Panc1 (cell line): ENCODE measurements around the gene GRID1. TPM values are rescaled to one million over a fixed set of nuclear protein-coding genes. Genes with fewer than 3 reads are reported as not detected.

ENCODE experiments used
- ATAC-seq: fragments of 200-7000 bp; cut with Tn5 transposase; 2 replicates; pipeline ENCODE4 v1.9.1; 2020; ENCODE audit warnings: mild to moderate bottlenecking, moderate library complexity
- BruUV-seq: library from RNA; stranded (reverse); fragments of 400-500 nt; replicated peaks from 2 replicates; lab custom pipeline; 2021; lab: Mats Ljungman, UMichigan
- CTCF ChIA-PET: fragments of 300-600 bp; sonication (Branson Sonifier 250); formaldehyde crosslinking; loops from one replicate; lab custom pipeline; 2022; ENCODE audit warnings: antibody characterized with exemption; lab: Charles Lee
- POLR2A ChIA-PET: fragments of 300-600 bp; sonication (Branson Sonifier 250); formaldehyde crosslinking; loops from one replicate; lab custom pipeline; 2022; ENCODE audit warnings: antibody characterized with exemption; lab: Charles Lee
- DNase-seq: peaks from one replicate; pipeline ENCODE4 v3.0.0-alpha.2; 2010; ENCODE audit warnings: low read depth, low spot score
- H3K27ac ChIP-seq: 2 replicates; pipeline ENCODE4 v1.5.1; 2011; ENCODE audit warnings: mild to moderate bottlenecking, low read length, inconsistent platforms
- H3K27me3 ChIP-seq: fragments of 200-500 bp; sonication (Bioruptor generic); 2 replicates; pipeline ENCODE4 v1.6.0; 2014; ENCODE audit warnings: low read length, inconsistent platforms; ENCODE audit not compliant: control insufficient read depth, insufficient read depth
- H3K36me3 ChIP-seq: fragments of 200-500 bp; sonication (Bioruptor generic); 2 replicates; pipeline ENCODE4 v1.5.1; 2014; ENCODE audit warnings: inconsistent platforms, mild to moderate bottlenecking, low read length, moderate library complexity; ENCODE audit not compliant: control insufficient read depth, insufficient read depth
- H3K4me1 ChIP-seq: 2 replicates; pipeline ENCODE4 v1.5.1; 2011; ENCODE audit warnings: inconsistent platforms, mild to moderate bottlenecking, low read length, moderate library complexity; ENCODE audit not compliant: control insufficient read depth, insufficient read depth
- H3K4me3 ChIP-seq, 2 experiments: 2 replicates each; pipeline ENCODE4 v1.5.1; 2011 to 2012; ENCODE audit warnings: low read depth in 2 of 2, low read length in 2 of 2, mild to moderate bottlenecking in 2 of 2, inconsistent platforms in 1 of 2, moderate library complexity in 1 of 2
- H3K9me3 ChIP-seq: fragments of 200-500 bp; sonication (Bioruptor generic); 2 replicates; pipeline ENCODE4 v1.5.1; 2014; ENCODE audit warnings: low read depth, mild to moderate bottlenecking, inconsistent platforms, low read length, moderate library complexity; ENCODE audit not compliant: control insufficient read depth, insufficient read depth
- POLR2AphosphoS5 ChIP-seq: IDR thresholded peaks from 2 replicates; pipeline ENCODE4 v1.6.1; 2012; ENCODE audit warnings: mild to moderate bottlenecking, low read depth, low read length, moderate library complexity
- SIN3A ChIP-seq: IDR thresholded peaks from 2 replicates; pipeline ENCODE4 v1.6.1; 2012; ENCODE audit warnings: low read depth, mild to moderate bottlenecking, low read length, moderate library complexity, borderline replicate concordance; ENCODE audit not compliant: insufficient read depth
- TCF7L2 ChIP-seq: IDR thresholded peaks from 2 replicates; pipeline ENCODE4 v1.6.1; 2011; ENCODE audit warnings: mild to moderate bottlenecking, low read depth, low read length, inconsistent platforms
- in situ Hi-C: cut with HindIII; loops from 2 replicates; pipeline ENCODE4 v1.10.0; 2016; ENCODE audit warnings: low sequenced_read_pairs, low pct_unique_long_range_greater_than_20kb
- intact Hi-C: fragments of 100-400 bp; cut with micrococcal nuclease; formaldehyde crosslinking; loops from one replicate; pipeline ENCODE4 v1.10.0; 2022; ENCODE audit not compliant: unreplicated experiment
- total RNA-seq: library from RNA; stranded (reverse); gene quantifications from one replicate; pipeline ENCODE4 v1.2.1, GENCODE V29; 2021; ENCODE audit not compliant: unreplicated experiment
- TF ChIP-seq, protein P1 (sequence below): fragments of 450-650 bp; IDR thresholded peaks from 2 replicates; pipeline ENCODE4 v1.5.1; 2017; ENCODE audit warnings: mild to moderate bottlenecking
- TF ChIP-seq, protein P2 (sequence below), 2 experiments: IDR thresholded peaks; 2 replicates each; pipeline ENCODE4 v1.6.1; 2011 to 2012; ENCODE audit warnings: low read depth in 2 of 2, control low read depth in 1 of 2, low read length in 1 of 2, mild to moderate bottlenecking in 1 of 2, moderate library complexity in 1 of 2; ENCODE audit not compliant: insufficient read depth in 1 of 2

The GRID1 gene
- total RNA-seq, 1 experiment from 2014 or later = 2.3 TPM

DNA sequence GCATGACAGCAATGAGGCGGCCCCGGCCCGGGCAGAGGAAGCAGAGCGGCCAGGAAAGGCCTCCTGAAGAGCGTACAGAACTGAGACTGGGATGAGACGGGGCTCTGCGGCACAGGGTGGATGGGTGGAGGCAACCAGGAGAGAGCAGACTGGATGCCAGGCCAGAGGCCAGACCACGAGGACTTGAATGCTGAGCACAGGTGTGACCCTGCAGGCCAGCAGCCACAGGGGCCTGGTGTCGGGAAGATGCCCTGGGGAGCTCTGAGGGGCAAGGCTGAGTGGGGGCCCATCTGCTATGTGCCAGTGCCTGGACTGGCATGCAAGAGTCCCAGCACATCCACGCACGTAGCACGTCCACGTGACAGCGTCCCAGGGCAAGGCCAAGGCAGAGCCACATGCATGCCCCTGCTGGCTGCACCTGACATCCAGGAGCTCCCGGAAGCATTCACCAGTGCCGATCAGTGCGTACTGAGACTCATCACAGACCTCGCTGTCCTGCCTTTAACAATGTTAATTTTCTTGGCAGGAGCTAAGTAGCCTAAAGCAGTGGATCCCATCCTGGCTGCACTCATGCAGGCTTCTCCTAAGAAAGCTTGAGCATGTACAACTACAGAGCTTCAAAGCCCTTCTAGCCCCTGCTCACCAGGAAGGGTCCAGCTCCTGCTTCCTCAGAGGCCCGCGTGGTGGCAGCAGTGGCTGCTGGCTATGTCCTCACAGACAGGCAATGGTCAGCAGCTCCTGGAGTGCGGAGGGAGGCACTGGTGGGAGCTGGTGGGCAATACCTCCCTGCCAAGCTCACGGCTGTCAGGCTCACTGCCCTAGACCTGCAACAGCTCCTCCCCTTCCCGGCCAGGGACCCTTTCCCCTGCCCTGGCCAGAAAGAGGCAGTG, 18.0 kb downstream of the GRID1 start:
- H3K27me3 ChIP-seq = no peaks in the 10 kb centered on the region
- no TSS peak for BruUV-seq
- in situ Hi-C loops (no loop called here), intact Hi-C loops (no loop called here)
- no peak overlapping the region for H3K4me3 ChIP-seq
- H3K4me1 ChIP-seq = no peaks in the 10 kb centered on the region
- no peak for DNase-seq
- H3K36me3 ChIP-seq = no peaks in the 10 kb centered on the region
- H3K9me3 ChIP-seq = no peaks in the 10 kb centered on the region
- no peak overlapping the region for H3K27ac ChIP-seq
- TF ChIP-seq SIN3A = no peak
- TF ChIP-seq, protein P1, sequence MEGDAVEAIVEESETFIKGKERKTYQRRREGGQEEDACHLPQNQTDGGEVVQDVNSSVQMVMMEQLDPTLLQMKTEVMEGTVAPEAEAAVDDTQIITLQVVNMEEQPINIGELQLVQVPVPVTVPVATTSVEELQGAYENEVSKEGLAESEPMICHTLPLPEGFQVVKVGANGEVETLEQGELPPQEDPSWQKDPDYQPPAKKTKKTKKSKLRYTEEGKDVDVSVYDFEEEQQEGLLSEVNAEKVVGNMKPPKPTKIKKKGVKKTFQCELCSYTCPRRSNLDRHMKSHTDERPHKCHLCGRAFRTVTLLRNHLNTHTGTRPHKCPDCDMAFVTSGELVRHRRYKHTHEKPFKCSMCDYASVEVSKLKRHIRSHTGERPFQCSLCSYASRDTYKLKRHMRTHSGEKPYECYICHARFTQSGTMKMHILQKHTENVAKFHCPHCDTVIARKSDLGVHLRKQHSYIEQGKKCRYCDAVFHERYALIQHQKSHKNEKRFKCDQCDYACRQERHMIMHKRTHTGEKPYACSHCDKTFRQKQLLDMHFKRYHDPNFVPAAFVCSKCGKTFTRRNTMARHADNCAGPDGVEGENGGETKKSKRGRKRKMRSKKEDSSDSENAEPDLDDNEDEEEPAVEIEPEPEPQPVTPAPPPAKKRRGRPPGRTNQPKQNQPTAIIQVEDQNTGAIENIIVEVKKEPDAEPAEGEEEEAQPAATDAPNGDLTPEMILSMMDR = peak; percentile 66; the same call in 1 of the 2 replicates
- no peak for TF ChIP-seq POLR2AphosphoS5
- TF ChIP-seq, protein P2, sequence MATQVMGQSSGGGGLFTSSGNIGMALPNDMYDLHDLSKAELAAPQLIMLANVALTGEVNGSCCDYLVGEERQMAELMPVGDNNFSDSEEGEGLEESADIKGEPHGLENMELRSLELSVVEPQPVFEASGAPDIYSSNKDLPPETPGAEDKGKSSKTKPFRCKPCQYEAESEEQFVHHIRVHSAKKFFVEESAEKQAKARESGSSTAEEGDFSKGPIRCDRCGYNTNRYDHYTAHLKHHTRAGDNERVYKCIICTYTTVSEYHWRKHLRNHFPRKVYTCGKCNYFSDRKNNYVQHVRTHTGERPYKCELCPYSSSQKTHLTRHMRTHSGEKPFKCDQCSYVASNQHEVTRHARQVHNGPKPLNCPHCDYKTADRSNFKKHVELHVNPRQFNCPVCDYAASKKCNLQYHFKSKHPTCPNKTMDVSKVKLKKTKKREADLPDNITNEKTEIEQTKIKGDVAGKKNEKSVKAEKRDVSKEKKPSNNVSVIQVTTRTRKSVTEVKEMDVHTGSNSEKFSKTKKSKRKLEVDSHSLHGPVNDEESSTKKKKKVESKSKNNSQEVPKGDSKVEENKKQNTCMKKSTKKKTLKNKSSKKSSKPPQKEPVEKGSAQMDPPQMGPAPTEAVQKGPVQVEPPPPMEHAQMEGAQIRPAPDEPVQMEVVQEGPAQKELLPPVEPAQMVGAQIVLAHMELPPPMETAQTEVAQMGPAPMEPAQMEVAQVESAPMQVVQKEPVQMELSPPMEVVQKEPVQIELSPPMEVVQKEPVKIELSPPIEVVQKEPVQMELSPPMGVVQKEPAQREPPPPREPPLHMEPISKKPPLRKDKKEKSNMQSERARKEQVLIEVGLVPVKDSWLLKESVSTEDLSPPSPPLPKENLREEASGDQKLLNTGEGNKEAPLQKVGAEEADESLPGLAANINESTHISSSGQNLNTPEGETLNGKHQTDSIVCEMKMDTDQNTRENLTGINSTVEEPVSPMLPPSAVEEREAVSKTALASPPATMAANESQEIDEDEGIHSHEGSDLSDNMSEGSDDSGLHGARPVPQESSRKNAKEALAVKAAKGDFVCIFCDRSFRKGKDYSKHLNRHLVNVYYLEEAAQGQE (IDR thresholded peaks at IDR 0.05; ENCODE audit: insufficient read depth in 1 of 2, low read depth in 2 of 2, low read length in 1 of 2) = no peak
- no peak for TF ChIP-seq TCF7L2
- POLR2A ChIA-PET = no interaction called here
- ATAC-seq = peak; percentile 65
- CTCF ChIA-PET = interaction anchor here (0.5 to 1.1 kb wide), 4 partner anchors 28 to 535 kb away, joined by 3 to 4 read pairs (median 4); no protein-coding TSS in a partner anchor

DNA sequence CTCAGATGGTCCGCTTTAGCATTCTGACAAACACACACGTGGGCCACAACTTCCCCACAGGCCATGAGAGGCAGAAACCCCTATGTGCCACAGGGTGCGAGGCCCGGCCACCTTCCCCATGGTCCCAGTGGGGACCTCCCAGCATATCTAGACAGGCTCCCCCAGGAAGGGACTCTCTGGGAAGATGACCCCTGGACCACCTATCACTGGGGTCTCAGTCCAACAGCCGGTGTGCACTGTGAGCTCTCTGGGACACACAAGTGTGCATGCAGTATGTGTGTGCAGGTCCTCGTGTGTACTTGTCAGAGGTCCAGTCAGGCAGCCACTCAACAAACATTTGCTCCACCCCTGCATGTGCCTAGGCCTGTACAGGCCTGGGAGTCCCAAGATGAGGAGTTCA, 18.7 kb downstream of the GRID1 start:
- no peaks in the 10 kb centered on the region for H3K36me3 ChIP-seq
- no peaks in the 10 kb centered on the region for H3K9me3 ChIP-seq
- intact Hi-C loops = no loop called here
- in situ Hi-C loops = no loop called here
- no peaks in the 10 kb centered on the region for H3K27me3 ChIP-seq
- ATAC-seq (no peak), DNase-seq (no peak)
- TF ChIP-seq SIN3A (no peak), POLR2AphosphoS5 (no peak), TCF7L2 (no peak)
- TF ChIP-seq, protein P2 (IDR thresholded peaks at IDR 0.05; ENCODE audit: insufficient read depth in 1 of 2, low read depth in 2 of 2, low read length in 1 of 2) = no peak
- TF ChIP-seq, protein P1 = no peak
- H3K4me1 ChIP-seq = no peaks in the 10 kb centered on the region
- H3K27ac ChIP-seq = no peak overlapping the region
- H3K4me3 ChIP-seq = no peak overlapping the region
- no TSS peak for BruUV-seq
- ChIA-PET CTCF (interaction anchor here (0.9 kb wide), 1 partner anchor 29 kb away, joined by 3 read pairs; no protein-coding TSS in a partner anchor), POLR2A (no interaction called here)
